K562 (cell line): ENCODE results near the gene FARSA. TPM values are rescaled to one million over a fixed set of nuclear protein-coding genes. Genes with fewer than 3 reads are reported as not detected.

Source experiments
- CGGBP1 ChIP-seq: fragments of 250-450 bp; sonication (Bioruptor Pico); IDR thresholded peaks from 2 replicates; pipeline ENCODE4 v1.9.0; 2021; ENCODE audit warnings: mild to moderate bottlenecking
- GABPA ChIP-seq: fragments of 200-800 bp; sonication (Bioruptor generic); conservative IDR thresholded peaks from 2 replicates; pipeline ENCODE4 v1.6.1; 2016; ENCODE audit warnings: low read depth, missing genetic modification characterization, missing compliant biosample characterization
- GABPB2 ChIP-seq: fragments of 250-450 bp; sonication (Bioruptor Pico); conservative IDR thresholded peaks from 2 replicates; pipeline ENCODE4 v1.5.1; 2021; ENCODE audit warnings: mild to moderate bottlenecking
- HNRNPK ChIP-seq: fragments of 200-400 bp; formaldehyde crosslinking; IDR thresholded peaks from one replicate; pipeline ENCODE4 v1.6.1; 2018; ENCODE audit warnings: mild to moderate bottlenecking, low read depth, low read length; ENCODE audit not compliant: poor library complexity, severe bottlenecking
- IRF2 ChIP-seq: sonication (generic); formaldehyde crosslinking; IDR thresholded peaks from 2 replicates; pipeline ENCODE4 v1.8.1; 2022; ENCODE audit warnings: mild to moderate bottlenecking, missing genetic modification reagents
- MXI1 ChIP-seq: IDR thresholded peaks from 2 replicates; pipeline ENCODE4 v1.6.1; 2011; ENCODE audit warnings: low read depth, mild to moderate bottlenecking, improper control_type of control experiment, low read length
- NCOA1 ChIP-seq: fragments of 450-650 bp; IDR thresholded peaks from 2 replicates; pipeline ENCODE4 v1.6.1; 2016; ENCODE audit warnings: low read depth
- NRF1 ChIP-seq, 2 experiments: fragments of 450-650 bp; IDR thresholded peaks in 1 of 2; conservative IDR thresholded peaks in 1 of 2; 2 replicates each; pipeline ENCODE4 v1.6.1; 2014; ENCODE audit warnings: mild to moderate bottlenecking in 2 of 2
- PTBP1 ChIP-seq: fragments of 200-400 bp; formaldehyde crosslinking; IDR thresholded peaks from 2 replicates; pipeline ENCODE4 v1.6.1; 2017; ENCODE audit warnings: low read depth, low read length
- RUNX1 ChIP-seq: sonication (generic); IDR thresholded peaks from 2 replicates; pipeline ENCODE4 v1.6.1; 2016; ENCODE audit warnings: antibody characterized with exemption, low read depth
- TAF15 ChIP-seq: fragments of 200-400 bp; formaldehyde crosslinking; IDR thresholded peaks from 2 replicates; pipeline ENCODE4 v1.6.1; 2017; ENCODE audit warnings: mild to moderate bottlenecking, low read depth, low read length, moderate library complexity
- TEAD1 ChIP-seq, 2 experiments: fragments of 450-650 bp in 1 of 2; sonication (generic) in 1 of 2; formaldehyde crosslinking; IDR thresholded peaks; 2 replicates each; pipeline versions ENCODE4 v1.4.0 to v1.8.0; 2020 to 2022; ENCODE audit warnings: mild to moderate bottlenecking in 2 of 2, missing genetic modification reagents in 1 of 2
- ZBTB49 ChIP-seq: sonication (generic); formaldehyde crosslinking; IDR thresholded peaks from 2 replicates; pipeline ENCODE4 v1.8.0; 2022; ENCODE audit warnings: missing genetic modification reagents, mild to moderate bottlenecking, borderline replicate concordance
- ZFP30 ChIP-seq: fragments of 250-450 bp; sonication (Bioruptor Pico); IDR thresholded peaks from 2 replicates; pipeline ENCODE4 v1.8.0; 2022; ENCODE audit warnings: moderate library complexity, mild to moderate bottlenecking, inconsistent platforms, borderline replicate concordance
- ZNF316 ChIP-seq: fragments of 450-650 bp; IDR thresholded peaks from 2 replicates; pipeline ENCODE4 v1.6.1; 2016
- ZNF57 ChIP-seq: fragments of 450-650 bp; formaldehyde crosslinking; IDR thresholded peaks from 2 replicates; pipeline ENCODE4 v1.4.0; 2020; ENCODE audit warnings: mild to moderate bottlenecking, moderate library complexity
- polyA plus RNA-seq, 8 experiments: library from polyadenylated mRNA; depleted of rRNA in 4 of 8; stranded (reverse) in 5 of 8; unstranded in 3 of 8; fragments of >200 nt; fragmentation: Nextera tagmentation in 2 of 8; fragmentation: Illumina TruSeq in 1 of 8; extraction: Ambion mirVana in 2 of 8; extraction: Trizol in 1 of 8; gene quantifications; 2 replicates each; pipeline versions ENCODE4 v1.2.1 to v1.2.3, GENCODE V29; 2011 to 2014; ENCODE audit warnings: inconsistent platforms in 1 of 8, missing spikeins in 1 of 8
- total RNA-seq, 7 experiments: library from RNA; depleted of rRNA in 6 of 7; stranded (reverse); fragments of >200 nt in 6 of 7; fragmentation: Illumina TruSeq in 2 of 7; extraction: Trizol in 2 of 7; gene quantifications; 2 replicates each; pipeline versions ENCODE4 v1.2.1 to v1.2.3, GENCODE V29; 2011 to 2021; ENCODE audit warnings: low replicate concordance in 1 of 7
- TF ChIP-seq, protein P1 (sequence below): fragments of 450-650 bp; formaldehyde crosslinking; IDR thresholded peaks from 2 replicates; pipeline ENCODE4 v1.4.0; 2020; ENCODE audit warnings: mild to moderate bottlenecking, moderate library complexity
- TF ChIP-seq, protein P2 (sequence below): sonication (generic); IDR thresholded peaks from 2 replicates; pipeline ENCODE4 v1.6.1; 2016
- TF ChIP-seq, protein P3 (sequence below): fragments of 450-650 bp; formaldehyde crosslinking; IDR thresholded peaks from 2 replicates; pipeline ENCODE4 v1.4.0; 2020; ENCODE audit warnings: mild to moderate bottlenecking, mixed read lengths
- TF ChIP-seq, protein P4 (sequence below): fragments of 450-650 bp; IDR thresholded peaks from 2 replicates; pipeline ENCODE4 v1.6.1; 2016

The FARSA gene
- total and polyA plus RNA-seq, 9 of the 15 experiments (the other 6 are each of a cell fraction or from before 2014, with no cell fraction given): 25.2 to 237 (median 89.6) TPM

DNA sequence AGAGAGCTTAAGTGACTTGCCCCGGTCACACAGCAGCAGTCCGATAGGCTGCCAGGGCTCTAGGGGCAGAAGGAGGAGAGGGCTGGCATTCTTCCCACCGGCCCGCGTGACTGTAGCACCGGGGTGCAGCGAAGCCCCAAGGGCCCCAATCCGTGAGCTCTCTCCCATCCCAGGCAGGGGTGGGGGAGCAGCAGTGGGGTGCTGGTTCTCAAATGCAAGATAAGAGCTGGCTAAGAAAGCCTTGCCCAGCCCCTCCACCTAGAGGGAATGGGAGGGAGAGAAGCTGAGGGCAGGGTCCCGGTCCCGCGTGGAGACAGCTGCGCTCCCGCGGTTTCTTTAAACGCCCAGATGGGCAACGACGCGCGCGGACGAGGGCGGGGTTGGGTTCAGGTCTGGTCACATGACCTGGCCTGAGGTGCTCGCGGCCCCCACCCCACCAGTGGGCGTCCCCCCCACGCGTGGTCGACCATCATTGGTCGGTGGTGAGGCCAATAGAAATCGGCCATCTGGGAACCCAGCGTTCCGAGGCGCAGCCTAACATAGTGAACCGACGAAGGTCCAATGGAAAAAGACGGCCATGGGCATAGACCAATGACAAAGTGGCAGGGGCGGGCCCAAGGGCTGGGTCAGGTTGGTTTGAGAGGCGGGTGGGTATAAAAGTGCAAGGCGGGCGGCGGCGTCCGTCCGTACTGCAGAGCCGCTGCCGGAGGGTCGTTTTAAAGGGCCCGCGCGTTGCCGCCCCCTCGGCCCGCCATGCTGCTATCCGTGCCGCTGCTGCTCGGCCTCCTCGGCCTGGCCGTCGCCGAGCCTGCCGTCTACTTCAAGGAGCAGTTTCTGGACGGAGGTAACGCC lies 4.6 kb upstream of the FARSA start, which contains the start of gene CALR (continued):
- no peak for TF ChIP-seq ZBTB49
- TF ChIP-seq NCOA1: no peak
- no peak for TF ChIP-seq ZFP30 (CRISPR knock-in tag)
- TF ChIP-seq, protein P1, sequence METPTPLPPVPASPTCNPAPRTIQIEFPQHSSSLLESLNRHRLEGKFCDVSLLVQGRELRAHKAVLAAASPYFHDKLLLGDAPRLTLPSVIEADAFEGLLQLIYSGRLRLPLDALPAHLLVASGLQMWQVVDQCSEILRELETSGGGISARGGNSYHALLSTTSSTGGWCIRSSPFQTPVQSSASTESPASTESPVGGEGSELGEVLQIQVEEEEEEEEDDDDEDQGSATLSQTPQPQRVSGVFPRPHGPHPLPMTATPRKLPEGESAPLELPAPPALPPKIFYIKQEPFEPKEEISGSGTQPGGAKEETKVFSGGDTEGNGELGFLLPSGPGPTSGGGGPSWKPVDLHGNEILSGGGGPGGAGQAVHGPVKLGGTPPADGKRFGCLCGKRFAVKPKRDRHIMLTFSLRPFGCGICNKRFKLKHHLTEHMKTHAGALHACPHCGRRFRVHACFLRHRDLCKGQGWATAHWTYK: peak; percentile 37; the same call in 1 of the 2 replicates
- TF ChIP-seq, protein P2, sequence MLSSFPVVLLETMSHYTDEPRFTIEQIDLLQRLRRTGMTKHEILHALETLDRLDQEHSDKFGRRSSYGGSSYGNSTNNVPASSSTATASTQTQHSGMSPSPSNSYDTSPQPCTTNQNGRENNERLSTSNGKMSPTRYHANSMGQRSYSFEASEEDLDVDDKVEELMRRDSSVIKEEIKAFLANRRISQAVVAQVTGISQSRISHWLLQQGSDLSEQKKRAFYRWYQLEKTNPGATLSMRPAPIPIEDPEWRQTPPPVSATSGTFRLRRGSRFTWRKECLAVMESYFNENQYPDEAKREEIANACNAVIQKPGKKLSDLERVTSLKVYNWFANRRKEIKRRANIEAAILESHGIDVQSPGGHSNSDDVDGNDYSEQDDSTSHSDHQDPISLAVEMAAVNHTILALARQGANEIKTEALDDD: no peak
- TF ChIP-seq, protein P3, sequence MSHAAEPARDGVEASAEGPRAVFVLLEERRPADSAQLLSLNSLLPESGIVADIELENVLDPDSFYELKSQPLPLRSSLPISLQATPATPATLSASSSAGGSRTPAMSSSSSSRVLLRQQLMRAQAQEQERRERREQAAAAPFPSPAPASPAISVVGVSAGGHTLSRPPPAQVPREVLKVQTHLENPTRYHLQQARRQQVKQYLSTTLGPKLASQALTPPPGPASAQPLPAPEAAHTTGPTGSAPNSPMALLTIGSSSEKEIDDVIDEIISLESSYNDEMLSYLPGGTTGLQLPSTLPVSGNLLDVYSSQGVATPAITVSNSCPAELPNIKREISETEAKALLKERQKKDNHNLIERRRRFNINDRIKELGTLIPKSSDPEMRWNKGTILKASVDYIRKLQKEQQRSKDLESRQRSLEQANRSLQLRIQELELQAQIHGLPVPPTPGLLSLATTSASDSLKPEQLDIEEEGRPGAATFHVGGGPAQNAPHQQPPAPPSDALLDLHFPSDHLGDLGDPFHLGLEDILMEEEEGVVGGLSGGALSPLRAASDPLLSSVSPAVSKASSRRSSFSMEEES (CRISPR knock-in tag): peak; percentile 99
- TF ChIP-seq ZNF316: no peak
- TF ChIP-seq IRF2 (CRISPR knock-in tag): no peak
- TF ChIP-seq GABPA (tag): 0 out of 2 replicates have a peak, but pooled peaks have one; percentile 13
- peak; percentile 77 to 78 for TF ChIP-seq NRF1 (conservative IDR thresholded peaks at IDR 0.05 in 1 of 2, IDR thresholded peaks at IDR 0.05 in 1 of 2)
- peak in 1 of 2 experiments; percentile 68; a peak in 2 of 4 replicates for TF ChIP-seq TEAD1 (CRISPR knock-in tag; IDR thresholded peaks at IDR 0.05)
- TF ChIP-seq, protein P4, sequence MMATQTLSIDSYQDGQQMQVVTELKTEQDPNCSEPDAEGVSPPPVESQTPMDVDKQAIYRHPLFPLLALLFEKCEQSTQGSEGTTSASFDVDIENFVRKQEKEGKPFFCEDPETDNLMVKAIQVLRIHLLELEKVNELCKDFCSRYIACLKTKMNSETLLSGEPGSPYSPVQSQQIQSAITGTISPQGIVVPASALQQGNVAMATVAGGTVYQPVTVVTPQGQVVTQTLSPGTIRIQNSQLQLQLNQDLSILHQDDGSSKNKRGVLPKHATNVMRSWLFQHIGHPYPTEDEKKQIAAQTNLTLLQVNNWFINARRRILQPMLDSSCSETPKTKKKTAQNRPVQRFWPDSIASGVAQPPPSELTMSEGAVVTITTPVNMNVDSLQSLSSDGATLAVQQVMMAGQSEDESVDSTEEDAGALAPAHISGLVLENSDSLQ: peak; percentile 97
- TF ChIP-seq ZNF57 (CRISPR knock-in tag): 0 out of 2 replicates have a peak, but pooled peaks have one; percentile 28
- TF ChIP-seq GABPB2 (CRISPR knock-in tag): no peak
- TF ChIP-seq MXI1: peak; percentile 90
- no peak for TF ChIP-seq RUNX1
- peak; percentile 81; the same call in 1 of the 2 replicates for TF ChIP-seq CGGBP1 (CRISPR knock-in tag)
- TF ChIP-seq PTBP1: no peak
- TF ChIP-seq TAF15: no peak
- TF ChIP-seq HNRNPK: no peak
